Activated CD8-positive, alpha-beta memory T cell treated with anti-CD3 and anti-CD28 coated beads, Interleukin-2, amount 50 U/mL, for 1 hour (primary cell): ENCODE measurements around the gene PPP1R13B.

Experiments used
- DNase-seq: peaks from one replicate; pipeline ENCODE4 v3.0.0-alpha.2; 2020; ENCODE audit errors: extremely low read depth

Gene PPP1R13B

GRCh38 chr14:103685276-103686211 is 161.8 kb downstream of the PPP1R13B start:
- no peak for DNase-seq

GRCh38 chr14:103684871-103685270 is 162.5 kb downstream of the PPP1R13B start:
- no peak for DNase-seq

- DNase-seq = no peak
Observed at GRCh38 chr14:103684471-103684870, 162.9 kb downstream of the PPP1R13B start.
